Measurements from ENCODE around the gene NRXN3.

DNA sequence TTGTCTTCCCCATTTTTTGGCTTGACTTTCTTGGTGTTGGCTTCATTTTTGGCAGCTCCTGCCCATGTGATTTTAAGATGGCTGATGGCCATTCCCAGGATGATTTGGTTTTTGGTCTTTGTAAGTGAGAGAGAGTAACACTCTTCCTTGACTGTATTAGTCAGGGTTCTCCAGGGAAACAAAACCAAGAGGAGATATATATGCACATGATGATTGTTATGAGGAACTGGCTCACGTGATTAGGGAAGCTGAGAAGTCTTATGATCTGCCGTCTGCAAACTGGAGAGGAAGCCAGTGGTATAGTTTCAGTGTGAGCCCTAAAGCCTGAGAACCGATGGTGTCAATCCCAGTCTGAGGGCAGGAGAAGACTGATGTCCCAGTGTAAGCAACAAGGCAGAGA, 146.6 kb downstream of the NRXN3 start:
- TF ChIP-seq, protein P1, sequence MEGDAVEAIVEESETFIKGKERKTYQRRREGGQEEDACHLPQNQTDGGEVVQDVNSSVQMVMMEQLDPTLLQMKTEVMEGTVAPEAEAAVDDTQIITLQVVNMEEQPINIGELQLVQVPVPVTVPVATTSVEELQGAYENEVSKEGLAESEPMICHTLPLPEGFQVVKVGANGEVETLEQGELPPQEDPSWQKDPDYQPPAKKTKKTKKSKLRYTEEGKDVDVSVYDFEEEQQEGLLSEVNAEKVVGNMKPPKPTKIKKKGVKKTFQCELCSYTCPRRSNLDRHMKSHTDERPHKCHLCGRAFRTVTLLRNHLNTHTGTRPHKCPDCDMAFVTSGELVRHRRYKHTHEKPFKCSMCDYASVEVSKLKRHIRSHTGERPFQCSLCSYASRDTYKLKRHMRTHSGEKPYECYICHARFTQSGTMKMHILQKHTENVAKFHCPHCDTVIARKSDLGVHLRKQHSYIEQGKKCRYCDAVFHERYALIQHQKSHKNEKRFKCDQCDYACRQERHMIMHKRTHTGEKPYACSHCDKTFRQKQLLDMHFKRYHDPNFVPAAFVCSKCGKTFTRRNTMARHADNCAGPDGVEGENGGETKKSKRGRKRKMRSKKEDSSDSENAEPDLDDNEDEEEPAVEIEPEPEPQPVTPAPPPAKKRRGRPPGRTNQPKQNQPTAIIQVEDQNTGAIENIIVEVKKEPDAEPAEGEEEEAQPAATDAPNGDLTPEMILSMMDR (IDR thresholded peaks at IDR 0.05; ENCODE audit: poor library complexity, severe bottlenecking), result no peak
- TF ChIP-seq, protein P2, sequence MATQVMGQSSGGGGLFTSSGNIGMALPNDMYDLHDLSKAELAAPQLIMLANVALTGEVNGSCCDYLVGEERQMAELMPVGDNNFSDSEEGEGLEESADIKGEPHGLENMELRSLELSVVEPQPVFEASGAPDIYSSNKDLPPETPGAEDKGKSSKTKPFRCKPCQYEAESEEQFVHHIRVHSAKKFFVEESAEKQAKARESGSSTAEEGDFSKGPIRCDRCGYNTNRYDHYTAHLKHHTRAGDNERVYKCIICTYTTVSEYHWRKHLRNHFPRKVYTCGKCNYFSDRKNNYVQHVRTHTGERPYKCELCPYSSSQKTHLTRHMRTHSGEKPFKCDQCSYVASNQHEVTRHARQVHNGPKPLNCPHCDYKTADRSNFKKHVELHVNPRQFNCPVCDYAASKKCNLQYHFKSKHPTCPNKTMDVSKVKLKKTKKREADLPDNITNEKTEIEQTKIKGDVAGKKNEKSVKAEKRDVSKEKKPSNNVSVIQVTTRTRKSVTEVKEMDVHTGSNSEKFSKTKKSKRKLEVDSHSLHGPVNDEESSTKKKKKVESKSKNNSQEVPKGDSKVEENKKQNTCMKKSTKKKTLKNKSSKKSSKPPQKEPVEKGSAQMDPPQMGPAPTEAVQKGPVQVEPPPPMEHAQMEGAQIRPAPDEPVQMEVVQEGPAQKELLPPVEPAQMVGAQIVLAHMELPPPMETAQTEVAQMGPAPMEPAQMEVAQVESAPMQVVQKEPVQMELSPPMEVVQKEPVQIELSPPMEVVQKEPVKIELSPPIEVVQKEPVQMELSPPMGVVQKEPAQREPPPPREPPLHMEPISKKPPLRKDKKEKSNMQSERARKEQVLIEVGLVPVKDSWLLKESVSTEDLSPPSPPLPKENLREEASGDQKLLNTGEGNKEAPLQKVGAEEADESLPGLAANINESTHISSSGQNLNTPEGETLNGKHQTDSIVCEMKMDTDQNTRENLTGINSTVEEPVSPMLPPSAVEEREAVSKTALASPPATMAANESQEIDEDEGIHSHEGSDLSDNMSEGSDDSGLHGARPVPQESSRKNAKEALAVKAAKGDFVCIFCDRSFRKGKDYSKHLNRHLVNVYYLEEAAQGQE (IDR thresholded peaks at IDR 0.05; ENCODE audit: borderline replicate concordance), result no peak
- no peak for TF ChIP-seq POLR2AphosphoS5 (IDR thresholded peaks at IDR 0.05)
- TF ChIP-seq EP300 (conservative IDR thresholded peaks at IDR 0.05; ENCODE audit: poor library complexity, severe bottlenecking), result no peak
- TF ChIP-seq EZH2 (IDR thresholded peaks at IDR 0.05; ENCODE audit: borderline replicate concordance, insufficient read depth, low read length, poor library complexity, severe bottlenecking), result no peak
- no peak for TF ChIP-seq RAD21 (conservative IDR thresholded peaks at IDR 0.05)
